Measurements from ENCODE around the gene PIM3.
A peak's percentile ranks its signal among the peaks of the same experiment; 100 is the strongest.

PIM3 gene

DNA sequence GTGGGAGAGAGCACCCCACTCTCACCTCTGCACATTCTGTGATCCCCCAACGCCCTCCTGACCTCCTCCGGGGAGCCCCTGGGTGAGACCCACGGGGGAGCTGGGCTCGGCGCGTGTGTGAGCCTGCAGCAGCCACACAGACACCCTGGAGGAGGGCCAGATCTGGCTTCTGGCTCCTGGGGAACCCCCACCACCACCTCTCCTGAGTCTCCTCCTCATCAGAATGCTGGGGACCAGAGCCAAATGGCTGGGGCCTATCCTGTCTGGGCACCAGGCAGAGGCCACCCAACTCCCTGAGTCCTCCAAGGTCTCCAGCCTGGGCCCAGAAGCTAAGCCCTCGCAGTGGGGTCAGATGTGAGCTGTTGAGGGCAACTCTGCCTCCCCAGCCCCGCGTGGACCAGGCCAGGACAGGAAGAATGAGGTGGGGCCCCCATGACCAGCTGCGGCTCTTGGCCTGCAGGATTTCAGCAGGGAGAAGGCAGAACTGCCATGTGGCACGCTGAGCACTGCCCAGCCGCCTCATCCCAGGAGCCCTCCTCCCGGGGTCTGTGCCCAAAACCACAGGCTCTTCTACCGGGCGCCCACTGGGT is 5.5 kb upstream of the PIM3 start:
- no peaks in the 10 kb centered on the region for H3K9me2 ChIP-seq (replicated peaks; ENCODE audit: insufficient read depth, low read length)
- 0 out of 2 replicates have a peak, but pooled peaks cover 5% of the 10 kb centered on the region for H3K4me1 ChIP-seq (ENCODE audit: low read length)
- no peak for DNase-seq
- no peak overlapping the region for H3K9ac ChIP-seq (ENCODE audit: low read length)
- H3K4me2 ChIP-seq (ENCODE audit: low read depth, low read length): no peak overlapping the region
- no peaks in the 10 kb centered on the region for H3K79me2 ChIP-seq (ENCODE audit: low read length)
- no peaks in the 10 kb centered on the region for H4K20me1 ChIP-seq (ENCODE audit: insufficient read depth, low read length)
- H3K27ac ChIP-seq (ENCODE audit: low read length): no peak overlapping the region
- no peak overlapping the region for H3K4me3 ChIP-seq (ENCODE audit: low read length)
- TF ChIP-seq EZH2 (optimal IDR thresholded peaks at IDR 0.05; ENCODE audit: low read depth, low read length) (no peak), EZH2phosphoT487 (IDR thresholded peaks at IDR 0.05; ENCODE audit: low read length) (no peak)
- TF ChIP-seq, protein P1, sequence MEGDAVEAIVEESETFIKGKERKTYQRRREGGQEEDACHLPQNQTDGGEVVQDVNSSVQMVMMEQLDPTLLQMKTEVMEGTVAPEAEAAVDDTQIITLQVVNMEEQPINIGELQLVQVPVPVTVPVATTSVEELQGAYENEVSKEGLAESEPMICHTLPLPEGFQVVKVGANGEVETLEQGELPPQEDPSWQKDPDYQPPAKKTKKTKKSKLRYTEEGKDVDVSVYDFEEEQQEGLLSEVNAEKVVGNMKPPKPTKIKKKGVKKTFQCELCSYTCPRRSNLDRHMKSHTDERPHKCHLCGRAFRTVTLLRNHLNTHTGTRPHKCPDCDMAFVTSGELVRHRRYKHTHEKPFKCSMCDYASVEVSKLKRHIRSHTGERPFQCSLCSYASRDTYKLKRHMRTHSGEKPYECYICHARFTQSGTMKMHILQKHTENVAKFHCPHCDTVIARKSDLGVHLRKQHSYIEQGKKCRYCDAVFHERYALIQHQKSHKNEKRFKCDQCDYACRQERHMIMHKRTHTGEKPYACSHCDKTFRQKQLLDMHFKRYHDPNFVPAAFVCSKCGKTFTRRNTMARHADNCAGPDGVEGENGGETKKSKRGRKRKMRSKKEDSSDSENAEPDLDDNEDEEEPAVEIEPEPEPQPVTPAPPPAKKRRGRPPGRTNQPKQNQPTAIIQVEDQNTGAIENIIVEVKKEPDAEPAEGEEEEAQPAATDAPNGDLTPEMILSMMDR (IDR thresholded peaks at IDR 0.05; ENCODE audit: low read length): no peak
- H3K9me3 ChIP-seq (replicated peaks; ENCODE audit: insufficient read depth, low read length): no peaks in the 10 kb centered on the region
- H3K27me3 ChIP-seq (replicated peaks; ENCODE audit: insufficient read depth, low read length): no peaks in the 10 kb centered on the region; the same call in 1 of the 2 replicates
- H2AFZ ChIP-seq (ENCODE audit: low read length): no peak overlapping the region
- H3K36me3 ChIP-seq (replicated peaks; ENCODE audit: insufficient read depth, low read length): no peaks in the 10 kb centered on the region
- no peaks in the 10 kb centered on the region for H3F3A ChIP-seq (ENCODE audit: insufficient read depth, low read length)

DNA sequence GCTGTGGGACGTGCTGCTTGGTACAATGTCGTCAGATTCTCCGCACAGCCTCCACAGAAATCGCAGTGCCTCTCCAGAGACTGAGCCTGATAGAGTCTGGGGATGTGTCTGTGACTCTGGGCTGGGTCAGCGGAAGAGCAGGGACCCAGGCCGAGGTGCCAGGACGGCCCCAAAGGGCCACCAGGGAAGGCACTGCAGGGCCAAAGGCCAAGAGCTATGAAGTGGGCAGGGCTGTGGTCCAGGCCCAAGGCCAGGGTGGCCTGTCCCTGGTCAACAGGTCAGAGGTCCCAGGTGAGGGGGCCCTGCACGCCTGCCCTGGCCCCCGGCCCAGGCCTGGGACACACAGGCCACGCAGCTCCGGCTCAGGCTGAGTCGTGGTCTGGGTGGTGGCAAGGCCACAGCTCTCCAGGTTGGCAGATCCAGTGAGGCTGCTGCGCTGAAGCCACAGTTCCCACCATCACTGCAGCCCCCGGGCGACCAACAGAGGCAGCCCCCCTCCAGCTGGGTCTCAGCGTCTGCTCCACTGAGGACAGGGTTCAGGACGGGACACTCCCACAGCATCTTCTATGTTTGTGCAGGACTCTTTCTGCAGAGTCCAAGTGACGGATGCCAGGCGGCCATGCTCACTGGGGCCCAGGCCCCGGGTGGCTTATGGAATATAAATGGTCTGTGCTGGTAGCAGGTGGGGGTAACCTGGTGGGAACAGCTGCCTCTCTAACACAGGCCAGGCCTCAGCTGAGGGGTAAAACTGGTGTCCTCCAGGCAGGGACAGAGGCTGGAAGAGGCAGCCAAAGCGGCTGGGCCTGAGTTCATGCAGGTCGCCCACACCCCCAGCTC is 4.8 kb upstream of the PIM3 start:
- Histone ChIP-seq H3K4me2 (ENCODE audit: low read depth, low read length) (no peak overlapping the region), H3K9ac (ENCODE audit: low read length) (no peak overlapping the region), H3K79me2 (ENCODE audit: low read length) (no peaks in the 10 kb centered on the region), H2AFZ (ENCODE audit: low read length) (no peak overlapping the region), H3K36me3 (replicated peaks; ENCODE audit: insufficient read depth, low read length) (no peaks in the 10 kb centered on the region), H3F3A (ENCODE audit: insufficient read depth, low read length) (no peaks in the 10 kb centered on the region), H3K27me3 (replicated peaks; ENCODE audit: insufficient read depth, low read length) (no peaks in the 10 kb centered on the region; the same call in 1 of the 2 replicates), H4K20me1 (ENCODE audit: insufficient read depth, low read length) (no peaks in the 10 kb centered on the region), H3K9me2 (replicated peaks; ENCODE audit: insufficient read depth, low read length) (no peaks in the 10 kb centered on the region), H3K4me3 (ENCODE audit: low read length) (no peak overlapping the region), H3K27ac (ENCODE audit: low read length) (no peak overlapping the region), H3K9me3 (replicated peaks; ENCODE audit: insufficient read depth, low read length) (no peaks in the 10 kb centered on the region), H3K4me1 (ENCODE audit: low read length) (0 out of 2 replicates have a peak, but pooled peaks cover 5% of the 10 kb centered on the region)
- DNase-seq: peak; percentile 1
- no peak for TF ChIP-seq EZH2 (optimal IDR thresholded peaks at IDR 0.05; ENCODE audit: low read depth, low read length)

DNA sequence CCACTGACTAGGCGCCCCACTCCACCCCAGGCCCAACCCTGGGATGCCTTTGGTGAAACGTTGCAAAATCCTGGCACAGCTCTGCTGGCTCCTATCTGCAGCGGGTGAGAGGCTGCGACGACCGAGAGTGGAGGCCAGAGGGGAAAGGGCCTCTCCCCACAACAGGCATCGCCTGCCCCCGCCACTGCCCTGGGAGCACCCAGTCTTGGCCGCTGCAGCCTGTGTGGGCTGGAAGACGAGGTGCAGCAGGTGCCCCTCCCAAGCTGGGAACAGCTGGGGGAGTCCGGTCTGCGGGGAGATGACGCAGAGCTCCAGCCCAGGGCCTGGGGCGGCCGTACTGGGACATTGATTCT is 4.2 kb upstream of the PIM3 start:
- Histone ChIP-seq H3K9me3 (replicated peaks; ENCODE audit: insufficient read depth, low read length) (no peaks in the 10 kb centered on the region), H3K79me2 (ENCODE audit: low read length) (peaks cover 5% of the 10 kb centered on the region), H3K27me3 (replicated peaks; ENCODE audit: insufficient read depth, low read length) (no peaks in the 10 kb centered on the region; the same call in 1 of the 2 replicates), H2AFZ (ENCODE audit: low read length) (no peak overlapping the region), H3K4me2 (ENCODE audit: low read depth, low read length) (no peak overlapping the region), H3F3A (ENCODE audit: insufficient read depth, low read length) (no peaks in the 10 kb centered on the region), H3K4me3 (ENCODE audit: low read length) (no peak overlapping the region), H3K4me1 (ENCODE audit: low read length) (0 out of 2 replicates have a peak, but pooled peaks cover 5% of the 10 kb centered on the region), H3K36me3 (replicated peaks; ENCODE audit: insufficient read depth, low read length) (no peaks in the 10 kb centered on the region), H3K9me2 (replicated peaks; ENCODE audit: insufficient read depth, low read length) (no peaks in the 10 kb centered on the region), H4K20me1 (ENCODE audit: insufficient read depth, low read length) (no peaks in the 10 kb centered on the region), H3K9ac (ENCODE audit: low read length) (no peak overlapping the region), H3K27ac (ENCODE audit: low read length) (no peak overlapping the region)
- TF ChIP-seq, protein P1 (IDR thresholded peaks at IDR 0.05; ENCODE audit: low read length): no peak
- no peak for TF ChIP-seq EZH2phosphoT487 (IDR thresholded peaks at IDR 0.05; ENCODE audit: low read length)
- no peak for TF ChIP-seq EZH2 (optimal IDR thresholded peaks at IDR 0.05; ENCODE audit: low read depth, low read length)
- DNase-seq: peak; percentile 3

Measured in MM.1S (cell line).